ENCODE results near the gene CLTA.

CLTA gene

GRCh38 chr9:36190388-36191289 is at the start of gene CLTA:
Gene CLTA, plus strand, starts transcription at chr9:36190921. Its CDS starts 136 bp downstream, at chr9:36191057.
- peak; percentile 81 to 91 for DNase-seq (ENCODE audit: low read depth in 1 of 2, low spot score in 1 of 2)

DNA sequence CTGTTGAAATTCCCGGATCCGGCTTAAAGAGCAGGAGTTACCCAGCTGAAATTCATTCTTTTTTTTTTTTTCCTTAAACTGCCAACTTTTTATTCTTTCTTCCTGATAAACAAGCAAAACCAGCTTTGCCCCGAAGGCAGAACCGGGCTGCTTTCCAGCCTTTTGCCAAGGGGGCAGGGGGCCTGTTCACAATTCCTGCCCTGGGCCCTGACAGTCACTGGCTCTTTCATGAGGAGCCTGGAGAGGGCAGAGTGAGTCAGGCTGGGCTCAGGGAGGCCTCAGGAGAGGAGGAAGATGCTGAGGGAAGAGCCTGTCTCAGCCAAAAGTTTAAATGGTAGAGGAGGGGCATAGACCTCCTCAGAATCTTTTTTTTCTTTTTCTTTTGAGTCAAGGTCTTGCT is 49.4 kb upstream of the CLTA start:
- DNase-seq (ENCODE audit: low read depth in 1 of 2, low spot score in 1 of 2) = no peak

DNA sequence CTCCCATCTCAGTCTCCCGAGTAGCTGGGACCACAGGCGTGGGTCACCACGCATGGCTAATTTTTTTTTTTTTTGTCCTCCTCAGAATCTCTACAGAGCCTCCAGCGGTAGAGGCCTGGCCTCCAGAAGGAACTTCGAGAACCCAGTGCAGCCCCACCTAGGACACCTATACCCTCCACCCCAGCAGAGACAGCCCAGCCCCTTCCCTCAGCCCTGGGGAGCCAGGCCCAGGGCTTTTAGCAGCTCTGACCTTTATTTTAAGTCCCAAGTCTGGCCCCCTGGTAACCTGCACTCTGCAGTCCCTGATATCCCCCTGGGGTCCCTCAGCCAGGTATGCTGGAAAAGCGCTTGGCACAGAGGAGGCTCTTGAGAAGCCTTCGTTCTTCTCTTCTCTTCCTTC is 49.0 kb upstream of the CLTA start:
- no peak for DNase-seq (ENCODE audit: low read depth in 1 of 2, low spot score in 1 of 2)

DNA sequence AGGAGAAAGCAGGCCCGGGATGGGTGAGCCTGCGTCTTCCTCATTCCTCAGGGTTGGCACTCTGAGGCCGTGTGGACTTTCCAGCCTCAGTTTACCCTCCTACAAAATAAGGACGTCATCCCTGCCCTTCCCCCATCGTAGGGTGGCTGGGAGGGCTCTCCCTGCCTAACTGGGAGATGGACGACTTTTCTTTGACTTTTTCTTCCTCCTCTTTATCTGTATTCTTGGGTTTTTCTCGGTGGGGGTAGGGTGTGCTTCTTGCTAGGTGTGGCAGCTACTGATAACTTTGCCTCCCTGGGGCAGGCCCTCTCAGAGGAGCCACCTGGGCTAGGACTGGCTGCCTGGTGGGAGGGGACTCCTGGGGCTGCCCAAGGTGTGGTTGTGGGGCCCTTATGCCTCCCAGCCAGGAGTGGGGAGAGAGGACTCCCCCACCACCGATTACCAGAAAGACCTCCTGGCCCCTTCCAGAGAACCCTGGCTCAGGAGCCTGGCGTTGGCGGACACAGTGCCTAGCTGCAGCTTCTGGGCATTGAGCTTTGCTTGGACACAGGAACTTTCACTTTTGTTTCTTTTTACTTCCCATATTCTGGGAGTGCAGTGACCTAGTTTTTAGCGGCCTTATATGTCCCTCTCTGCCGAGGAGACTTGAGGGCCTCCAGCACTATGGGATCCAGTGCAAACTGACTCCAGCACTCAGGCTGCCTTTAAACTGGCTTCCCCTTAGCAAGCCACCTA is 48.0 kb upstream of the CLTA start:
- no peak for DNase-seq (ENCODE audit: low read depth in 1 of 2, low spot score in 1 of 2)

DNA sequence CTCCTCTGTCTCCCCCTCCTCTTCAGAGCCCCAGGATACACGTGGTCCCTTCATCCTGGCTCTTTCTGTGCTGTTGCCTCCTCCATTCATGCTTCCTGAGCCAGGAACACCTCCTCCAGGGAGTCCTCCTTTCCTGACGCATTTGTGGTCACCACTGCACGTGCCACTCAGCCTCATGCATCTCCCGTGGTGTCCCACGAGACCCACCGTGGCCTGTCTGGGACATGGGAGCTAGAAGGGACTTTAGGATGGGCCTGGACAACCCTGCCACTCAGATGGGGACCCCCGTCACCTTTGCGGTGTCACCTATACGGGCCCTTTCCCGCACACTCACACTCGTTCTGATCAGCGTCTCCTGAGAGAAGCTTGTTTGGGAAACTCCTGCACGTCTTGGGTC is 47.5 kb upstream of the CLTA start:
- DNase-seq (ENCODE audit: low read depth in 1 of 2, low spot score in 1 of 2) = no peak

GRCh38 chr9:36144309-36145232 is 46.1 kb upstream of the CLTA start:
- DNase-seq (ENCODE audit: low read depth in 1 of 2, low spot score in 1 of 2) = no peak

DNA sequence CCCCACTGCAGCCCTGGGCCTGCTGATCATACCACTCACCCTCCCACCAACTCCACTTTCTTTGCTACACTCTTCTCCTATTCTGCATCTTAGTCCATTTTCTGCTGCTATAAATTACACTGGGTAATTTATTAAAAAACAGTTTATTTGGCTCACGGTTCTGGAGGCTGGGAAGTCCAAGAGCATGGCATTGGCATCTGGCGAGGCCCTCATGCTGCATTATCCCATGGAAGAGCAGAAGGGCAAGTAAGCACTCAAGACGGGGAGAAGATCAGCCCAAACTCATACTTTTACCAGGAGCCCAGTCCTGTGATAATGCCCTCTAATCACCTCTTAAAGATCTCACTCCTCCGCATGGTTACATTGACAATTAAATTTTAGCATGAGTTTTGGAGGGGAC is 44.8 kb upstream of the CLTA start:
- no peak for DNase-seq (ENCODE audit: low read depth in 1 of 2, low spot score in 1 of 2)

GRCh38 chr9:36146651-36147050 is 44.1 kb upstream of the CLTA start:
- no peak for DNase-seq (ENCODE audit: low read depth in 1 of 2, low spot score in 1 of 2)

- no peak for DNase-seq (ENCODE audit: low read depth in 1 of 2, low spot score in 1 of 2)
Measured at GRCh38 chr9:36147441-36148175, 43.1 kb upstream of the CLTA start.

DNA sequence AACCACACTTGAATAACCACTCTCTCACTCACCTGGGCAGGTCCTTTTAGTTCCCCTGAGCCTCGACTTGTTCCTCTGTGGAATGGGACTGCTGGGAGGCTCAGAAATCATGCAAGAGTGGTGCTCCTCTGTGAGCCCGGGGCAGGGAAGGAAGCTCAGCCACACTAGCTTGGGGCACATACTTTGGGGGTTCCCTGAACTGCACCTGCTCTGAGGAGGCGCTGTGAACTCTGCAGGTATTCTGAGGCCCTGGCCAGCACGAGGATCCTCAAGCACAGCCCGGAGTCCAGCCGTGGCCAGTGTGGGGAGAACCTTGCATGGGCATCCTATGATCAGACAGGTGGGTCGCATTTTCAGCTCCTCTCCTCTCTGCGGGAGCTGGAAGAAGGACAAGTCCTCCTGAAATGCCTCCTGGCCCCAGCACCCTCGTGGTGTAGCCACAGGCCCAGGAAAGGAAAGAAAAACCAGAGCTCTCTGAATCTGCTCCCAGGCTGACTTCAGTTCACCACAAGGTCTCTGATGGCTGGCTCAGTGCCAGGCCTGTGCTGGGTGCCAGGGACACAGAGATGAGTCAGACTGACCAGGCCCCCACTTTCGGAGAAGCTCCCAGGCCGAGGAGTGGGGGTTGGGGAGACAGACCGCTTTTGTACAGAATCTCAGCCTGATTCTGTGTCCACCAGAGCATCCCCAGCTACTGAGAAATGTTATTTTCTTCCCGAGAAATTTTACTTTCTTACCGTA is 42.2 kb upstream of the CLTA start:
- peak; percentile 49 to 55 for DNase-seq (ENCODE audit: low read depth in 1 of 2, low spot score in 1 of 2)

DNA sequence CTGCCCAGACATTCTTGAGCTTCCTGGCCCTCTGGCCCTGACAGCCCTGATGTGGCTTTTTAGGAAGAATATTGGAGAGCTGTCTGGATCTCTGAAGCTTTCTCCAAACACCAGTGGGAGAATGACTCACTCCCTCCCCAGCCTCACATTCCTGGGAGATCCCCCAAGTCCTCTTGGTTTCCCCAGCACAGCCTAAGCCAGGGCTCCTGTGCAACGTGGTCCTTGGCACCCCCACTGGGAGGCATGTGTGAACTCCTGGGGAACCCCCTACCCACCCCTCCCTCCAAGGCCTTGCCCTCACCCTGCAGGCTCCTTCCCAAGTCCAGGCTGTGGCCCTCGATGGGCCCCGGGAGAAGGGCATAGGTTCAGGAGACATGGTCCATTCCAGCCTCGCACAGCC is 41.5 kb upstream of the CLTA start:
- DNase-seq (ENCODE audit: low read depth in 1 of 2, low spot score in 1 of 2) = no peak

DNA sequence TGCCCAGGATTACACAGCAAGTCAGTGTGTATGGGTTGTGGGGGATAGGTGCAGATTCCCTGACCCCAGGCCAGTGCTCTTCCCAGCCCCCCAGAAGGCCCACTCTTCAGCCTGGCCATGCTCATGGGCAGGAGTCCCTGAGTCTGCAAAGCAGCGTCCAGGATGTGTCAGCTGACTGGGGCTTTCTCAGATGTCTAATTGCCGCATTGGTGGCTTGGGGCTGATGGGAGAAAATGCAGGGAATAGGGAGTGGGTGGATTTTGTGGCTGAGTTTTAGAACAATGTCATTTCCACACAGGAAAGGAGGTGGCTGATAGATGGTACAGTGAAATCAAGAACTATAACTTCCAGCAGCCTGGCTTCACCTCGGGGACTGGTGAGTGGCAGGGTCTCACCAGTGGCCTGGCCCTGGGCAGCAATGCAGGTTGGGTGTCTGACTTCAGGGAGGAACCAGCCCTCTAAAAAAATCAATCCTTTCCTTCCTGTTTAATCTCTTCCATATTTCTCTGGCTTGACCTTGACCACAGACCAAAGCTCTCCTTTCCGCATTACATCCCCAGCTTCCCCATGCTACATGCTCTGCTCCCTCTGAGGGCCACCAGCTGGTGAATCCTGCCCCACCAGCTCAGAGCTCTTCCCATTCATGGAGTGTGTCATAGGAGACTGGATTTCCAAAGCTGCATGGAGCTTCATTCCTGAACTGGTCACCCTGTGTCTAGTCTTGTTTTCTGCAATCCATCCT is 40.0 kb upstream of the CLTA start:
- no peak for DNase-seq (ENCODE audit: low read depth in 1 of 2, low spot score in 1 of 2)

DNA sequence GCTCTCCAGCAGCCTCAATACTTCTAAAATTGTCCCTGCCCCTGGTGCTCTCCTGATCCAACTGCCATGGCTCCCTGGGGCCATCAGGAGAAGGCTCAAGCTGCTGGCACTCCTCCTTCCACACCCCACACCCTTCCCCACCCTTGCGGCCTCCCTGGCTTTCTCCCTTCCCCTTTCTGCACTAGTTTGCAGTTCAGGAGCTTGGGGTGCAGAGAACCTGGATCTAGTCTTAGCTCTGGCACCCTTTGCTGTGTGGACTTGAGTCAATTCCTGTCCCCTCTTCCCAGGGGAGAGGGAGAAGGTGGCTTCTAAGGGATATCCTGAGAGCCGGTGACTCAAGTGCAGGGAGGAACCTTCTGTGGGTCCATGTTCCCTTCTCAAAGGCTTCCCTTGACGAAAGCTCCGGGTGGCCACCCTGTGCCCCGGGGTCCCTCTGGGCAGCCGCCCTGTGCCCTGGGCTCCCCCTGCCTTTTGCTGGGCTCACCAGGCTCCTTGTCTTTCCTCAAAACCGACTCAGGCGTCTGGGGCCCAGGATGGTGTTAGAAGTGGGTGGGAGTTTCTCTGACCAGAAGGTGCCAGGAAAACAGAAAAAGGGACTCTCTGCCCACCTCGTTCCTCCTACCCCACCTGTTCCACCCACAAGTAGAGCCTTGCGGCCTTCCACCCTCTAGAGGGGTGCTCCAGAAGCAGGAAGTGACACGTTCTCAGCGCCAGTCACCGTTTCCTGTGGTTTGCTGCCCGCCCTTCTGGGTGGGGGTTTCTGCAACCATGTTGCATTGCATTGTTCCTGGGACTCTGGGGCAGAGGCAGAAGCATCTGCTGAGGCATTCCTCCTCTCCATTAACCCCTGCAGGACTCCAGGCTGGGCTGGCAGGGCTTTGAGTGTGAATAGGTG is 39.2 kb upstream of the CLTA start:
- peak; percentile 69 to 78 for DNase-seq (ENCODE audit: low read depth in 1 of 2, low spot score in 1 of 2)

GRCh38 chr9:36152741-36153438 is 37.8 kb upstream of the CLTA start:
- DNase-seq (ENCODE audit: low read depth in 1 of 2, low spot score in 1 of 2) = no peak

GRCh38 chr9:36153746-36154145 is 37.0 kb upstream of the CLTA start:
- no peak for DNase-seq (ENCODE audit: low read depth in 1 of 2, low spot score in 1 of 2)

DNA sequence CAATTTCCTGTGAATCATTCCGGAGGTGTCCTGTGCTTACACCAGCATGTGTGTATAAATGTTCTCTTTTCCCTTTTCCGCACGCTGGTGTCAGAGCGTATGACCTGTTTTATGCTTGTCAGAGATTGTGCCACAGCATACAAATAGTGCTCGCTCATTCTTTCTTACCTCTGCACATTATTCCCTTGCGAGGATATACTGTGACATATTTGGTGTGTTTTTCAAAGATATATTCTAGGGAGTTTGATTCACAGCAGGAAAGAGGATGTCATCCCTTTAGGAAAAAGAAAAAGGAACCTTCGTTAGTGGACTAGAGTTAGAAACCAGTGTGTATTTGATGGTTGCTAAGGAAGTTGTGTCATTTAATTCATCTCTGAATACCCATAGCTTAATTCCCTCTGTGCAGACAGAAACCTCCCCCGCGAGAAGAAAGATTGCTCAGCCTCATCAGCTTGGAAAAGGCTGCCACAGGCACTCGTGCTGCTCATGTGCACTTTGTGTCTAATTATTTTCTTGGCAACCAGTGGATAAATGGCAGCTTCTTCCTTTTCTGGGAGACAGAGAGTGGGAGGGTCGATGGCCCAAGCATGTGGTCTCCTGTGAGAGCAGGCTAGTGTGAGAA is 36.3 kb upstream of the CLTA start:
- no peak for DNase-seq (ENCODE audit: low read depth in 1 of 2, low spot score in 1 of 2)

- no peak for DNase-seq (ENCODE audit: low read depth in 1 of 2, low spot score in 1 of 2)
Measured at GRCh38 chr9:36156116-36156515, 34.6 kb upstream of the CLTA start.
